IMR-90 (cell line): Measurements from ENCODE around the gene KCNMA1. TPM values are rescaled to one million over a fixed set of nuclear protein-coding genes. Genes with fewer than 3 reads are reported as not detected.

ENCODE experiments used
- ATAC-seq: fragments of 200-7000 bp; cut with Tn5 transposase; 2 replicates; pipeline ENCODE4 v1.9.1; 2020; ENCODE audit warnings: low read depth, mild to moderate bottlenecking, moderate library complexity
- BruUV-seq: library from RNA; stranded (reverse); fragments of 400-500 nt; replicated peaks from 2 replicates; lab custom pipeline; 2021; lab: Mats Ljungman, UMichigan
- CTCF ChIA-PET: fragments of 300-600 bp; formaldehyde crosslinking; extraction: SDS; loops from one replicate; lab custom pipeline; 2021; ENCODE audit warnings: antibody characterized with exemption; lab: Yijun Ruan, JAX
- POLR2A ChIA-PET: fragments of 300-600 bp; sonication (Branson Sonifier 250); formaldehyde crosslinking; loops from one replicate; lab custom pipeline; 2022; ENCODE audit warnings: antibody characterized with exemption; ENCODE audit not compliant: unreplicated experiment; lab: Charles Lee
- DNase-seq: peaks from one replicate; pipeline ENCODE4 v3.0.0; 2013
- H2AFZ ChIP-seq: replicated peaks from 2 replicates; pipeline ENCODE3; 2013; ENCODE audit warnings: low read length, mild to moderate bottlenecking; ENCODE audit not compliant: poor library complexity
- H2AK5ac ChIP-seq: 2 replicates; pipeline ENCODE4 v1.6.1; 2013; ENCODE audit warnings: low read depth, low read length, inconsistent platforms
- H2AK9ac ChIP-seq: replicated peaks from 2 replicates; pipeline ENCODE3; 2013; ENCODE audit warnings: mild to moderate bottlenecking, low read depth, low read length, moderate library complexity; ENCODE audit not compliant: poor library complexity
- H2BK120ac ChIP-seq: 2 replicates; pipeline ENCODE4 v1.6.1; 2013; ENCODE audit warnings: low read depth, low read length, inconsistent platforms
- H2BK15ac ChIP-seq: 3 replicates; pipeline ENCODE4 v1.6.1; 2013; ENCODE audit warnings: low read depth, low read length, inconsistent platforms
- H2BK20ac ChIP-seq: 2 replicates; pipeline ENCODE4 v1.6.1; 2013; ENCODE audit warnings: low read depth, mild to moderate bottlenecking, inconsistent platforms, low read length, moderate library complexity
- H2BK5ac ChIP-seq: 2 replicates; pipeline ENCODE4 v1.6.1; 2013; ENCODE audit warnings: mild to moderate bottlenecking, low read depth, low read length, inconsistent platforms; ENCODE audit not compliant: poor library complexity, severe bottlenecking
- H3K14ac ChIP-seq: replicated peaks from 2 replicates; pipeline ENCODE4 v1.6.1; 2013; ENCODE audit warnings: low read depth, low read length, inconsistent platforms
- H3K18ac ChIP-seq: 2 replicates; pipeline ENCODE4 v1.6.1; 2013; ENCODE audit warnings: low read depth, low read length, control low read depth
- H3K23ac ChIP-seq: 2 replicates; pipeline ENCODE4 v1.6.1; 2013; ENCODE audit warnings: low read depth, low read length, inconsistent platforms
- H3K27ac ChIP-seq: 2 replicates; pipeline ENCODE4 v1.5.1; 2013; ENCODE audit warnings: mild to moderate bottlenecking, control low read depth, low read length; ENCODE audit not compliant: insufficient read depth
- H3K27me3 ChIP-seq: 2 replicates; pipeline ENCODE4 v1.6.1; 2013; ENCODE audit warnings: low read length; ENCODE audit not compliant: control insufficient read depth, insufficient read depth
- H3K36me3 ChIP-seq: 2 replicates; pipeline ENCODE4 v1.6.1; 2013; ENCODE audit warnings: low read length, mixed read lengths; ENCODE audit not compliant: control insufficient read depth, insufficient read depth
- H3K4ac ChIP-seq: 2 replicates; pipeline ENCODE4 v1.6.1; 2013; ENCODE audit warnings: low read depth, low read length, inconsistent platforms
- H3K4me1 ChIP-seq: 2 replicates; pipeline ENCODE4 v1.6.1; 2013; ENCODE audit warnings: low read length, mixed read lengths; ENCODE audit not compliant: control insufficient read depth, insufficient read depth
- H3K4me2 ChIP-seq: 2 replicates; pipeline ENCODE4 v1.6.1; 2013; ENCODE audit warnings: low read depth, mild to moderate bottlenecking, control low read depth, low read length, moderate library complexity
- H3K4me3 ChIP-seq: 2 replicates; pipeline ENCODE4 v1.5.1; 2013; ENCODE audit warnings: low read depth, mild to moderate bottlenecking, control low read depth, low read length, moderate library complexity; ENCODE audit not compliant: insufficient read depth
- H3K56ac ChIP-seq: 2 replicates; pipeline ENCODE4 v1.6.1; 2013; ENCODE audit warnings: low read length, inconsistent platforms; ENCODE audit not compliant: insufficient read depth; ENCODE audit errors: extremely low read depth
- H3K79me1 ChIP-seq, 2 experiments: 2 replicates each; pipeline ENCODE4 v1.6.1; 2013; ENCODE audit warnings: low read length in 2 of 2, inconsistent platforms in 1 of 2, low read depth in 1 of 2
- H3K9ac ChIP-seq: 2 replicates; pipeline ENCODE4 v1.6.1; 2013; ENCODE audit warnings: low read depth, low read length, control low read depth
- H3K9me1 ChIP-seq: 2 replicates; pipeline ENCODE4 v1.6.1; 2013; ENCODE audit warnings: low read length, inconsistent platforms; ENCODE audit not compliant: insufficient read depth
- H3K9me3 ChIP-seq: 2 replicates; pipeline ENCODE4 v1.6.1; 2013; ENCODE audit warnings: low read length; ENCODE audit not compliant: control insufficient read depth, insufficient read depth
- H4K20me1 ChIP-seq: 2 replicates; pipeline ENCODE4 v1.6.1; 2013; ENCODE audit warnings: low read length, inconsistent platforms; ENCODE audit not compliant: insufficient read depth
- H4K5ac ChIP-seq: 2 replicates; pipeline ENCODE4 v1.6.1; 2013; ENCODE audit warnings: mild to moderate bottlenecking, low read depth, low read length, control low read depth
- H4K8ac ChIP-seq, 2 experiments: 2 replicates each; pipeline ENCODE4 v1.6.1; 2013; ENCODE audit warnings: low read depth in 2 of 2, low read length in 2 of 2, control low read depth in 1 of 2, inconsistent platforms in 1 of 2
- H4K91ac ChIP-seq: 2 replicates; pipeline ENCODE4 v1.6.1; 2013; ENCODE audit warnings: low read depth, low read length, inconsistent platforms; ENCODE audit not compliant: insufficient read depth
- BHLHE40 ChIP-seq: fragments of 150-350 bp; IDR thresholded peaks from 2 replicates; pipeline ENCODE4 v1.6.1; 2016; ENCODE audit warnings: mild to moderate bottlenecking, low read depth, low read length
- CEBPB ChIP-seq: IDR thresholded peaks from 2 replicates; pipeline ENCODE4 v1.6.1; 2012; ENCODE audit warnings: low read depth, low read length, improper control_type of control experiment
- CHD1 ChIP-seq: IDR thresholded peaks from 2 replicates; pipeline ENCODE4 v1.6.1; 2012; ENCODE audit warnings: low read depth, low read length, improper control_type of control experiment
- FOS ChIP-seq: fragments of 150-350 bp; IDR thresholded peaks from 2 replicates; pipeline ENCODE4 v1.6.1; 2016; ENCODE audit warnings: low read depth, low read length
- MAFK ChIP-seq: IDR thresholded peaks from 2 replicates; pipeline ENCODE4 v1.6.1; 2012; ENCODE audit warnings: low read depth, low read length, improper control_type of control experiment
- MAZ ChIP-seq: IDR thresholded peaks from 2 replicates; pipeline ENCODE4 v1.6.1; 2012; ENCODE audit warnings: low read depth, mild to moderate bottlenecking, low read length, improper control_type of control experiment, moderate library complexity, borderline replicate concordance
- MXI1 ChIP-seq: IDR thresholded peaks from 2 replicates; pipeline ENCODE4 v1.6.1; 2012; ENCODE audit warnings: low read depth, mild to moderate bottlenecking, low read length, moderate library complexity, borderline replicate concordance
- NFE2L2 ChIP-seq: fragments of 150-350 bp; IDR thresholded peaks from 2 replicates; pipeline ENCODE4 v1.6.1; 2016; ENCODE audit warnings: low read depth, mild to moderate bottlenecking, low read length
- POLR2A ChIP-seq: IDR thresholded peaks from 2 replicates; pipeline ENCODE4 v1.6.1; 2012; ENCODE audit warnings: mild to moderate bottlenecking, low read depth, low read length
- RAD21 ChIP-seq: IDR thresholded peaks from 2 replicates; pipeline ENCODE4 v1.6.1; 2012; ENCODE audit warnings: low read length, improper control_type of control experiment
- RCOR1 ChIP-seq: IDR thresholded peaks from 2 replicates; pipeline ENCODE4 v1.6.1; 2012; ENCODE audit warnings: mild to moderate bottlenecking, low read length, improper control_type of control experiment; ENCODE audit not compliant: insufficient replicate concordance
- RFX5 ChIP-seq: IDR thresholded peaks from 2 replicates; pipeline ENCODE4 v1.8.0; 2012; ENCODE audit warnings: low read depth, mild to moderate bottlenecking, low read length, moderate library complexity
- SMC3 ChIP-seq: fragments of 150-350 bp; IDR thresholded peaks from 2 replicates; pipeline ENCODE4 v1.6.1; 2016; ENCODE audit warnings: low read depth, mild to moderate bottlenecking, antibody characterized with exemption, low read length, moderate library complexity
- WGBS, 2 experiments: methylation state at CpG; one replicate each; pipeline versions ENCODE4 v1.1.5 to v1.1.7; 2013; ENCODE audit warnings: missing lambda C conversion rate in 2 of 2; ENCODE audit not compliant: insufficient read length in 1 of 2; ENCODE audit errors: extremely low coverage in 2 of 2; 5-methylcytosine and 5-hydroxymethylcytosine counted together
- dilution Hi-C: fragments of 300-500 bp; cut with HindIII; formaldehyde crosslinking; loops from one replicate; pipeline ENCODE4 v1.14.3; 2018; ENCODE audit warnings: low sequenced_read_pairs; ENCODE audit not compliant: unreplicated experiment
- in situ Hi-C: fragments of 300-500 bp; cut with MboI; formaldehyde crosslinking; loops from 3 replicates; pipeline ENCODE4 v1.14.3; 2019; ENCODE audit warnings: low sequenced_read_pairs, inconsistent platforms, mixed read lengths
- intact Hi-C: fragments of 100-400 bp; cut with micrococcal nuclease; formaldehyde crosslinking; loops from 2 replicates; pipeline ENCODE4 v1.10.0; 2022
- polyA plus RNA-seq, 3 experiments: library from polyadenylated mRNA; depleted of rRNA; stranded (reverse); fragments of >200 nt; gene quantifications; 2 replicates each; pipeline ENCODE4 v1.2.3, GENCODE V29; 2012; ENCODE audit warnings: low replicate concordance in 1 of 3
- total RNA-seq: library from RNA; depleted of rRNA; stranded (reverse); fragments of >200 nt; gene quantifications from 2 replicates; pipeline ENCODE4 v1.2.3, GENCODE V29; 2012
- TF ChIP-seq, protein P1 (sequence below): conservative IDR thresholded peaks from 2 replicates; pipeline ENCODE4 v1.5.1; 2012; ENCODE audit warnings: mild to moderate bottlenecking, low read depth, low read length, improper control_type of control experiment
- TF ChIP-seq, protein P2 (sequence below): fragments of 150-350 bp; IDR thresholded peaks from 2 replicates; pipeline ENCODE4 v1.6.1; 2016; ENCODE audit warnings: low read depth, mild to moderate bottlenecking, low read length, moderate library complexity, borderline replicate concordance
- TF ChIP-seq, protein P3 (sequence below): fragments of 150-350 bp; IDR thresholded peaks from 2 replicates; pipeline ENCODE4 v1.6.1; 2017; ENCODE audit warnings: mild to moderate bottlenecking, antibody characterized with exemption, low read length, low read depth

KCNMA1 gene
- total and polyA plus RNA-seq, 2 of the 4 experiments (the other 2 are of a cell fraction), result 25.6 to 29.6 TPM

DNA sequence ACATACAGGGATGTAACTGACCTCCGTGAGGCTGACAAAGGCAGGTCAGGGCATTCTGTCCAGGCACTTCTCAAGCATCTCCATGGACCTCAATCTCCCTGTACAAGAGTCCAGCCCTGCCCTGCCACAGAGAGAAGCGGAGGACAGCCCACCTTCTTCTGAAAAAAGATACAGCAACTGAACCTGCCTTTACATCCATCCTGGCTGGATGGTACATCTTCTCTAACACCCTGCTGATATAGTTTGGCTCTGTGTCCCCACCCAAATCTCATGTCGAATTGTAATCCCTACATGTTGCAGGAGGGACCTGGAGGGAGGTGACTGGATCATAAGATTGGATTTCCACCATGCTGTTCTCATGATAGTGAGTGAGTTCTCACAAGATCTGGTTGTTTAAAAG is 40.5 kb upstream of the KCNMA1 start:
- no TSS peak for BruUV-seq
- in situ Hi-C loops, result no loop called here

More for the DNA sequence above, 40.5 kb upstream of the KCNMA1 start:
- Histone ChIP-seq H4K91ac (no peak overlapping the region), H2AK5ac (no peak overlapping the region), H3K56ac (no peak overlapping the region), H3K4me2 (no peak overlapping the region), H3K9me1 (no peaks in the 10 kb centered on the region), H2BK20ac (no peak overlapping the region), H2AK9ac (no peak overlapping the region), H3K23ac (no peak overlapping the region), H3K27me3 (peaks cover 46% of the 10 kb centered on the region), H3K18ac (no peak overlapping the region), H3K14ac (no peak overlapping the region), H2BK15ac (no peak overlapping the region), H3K36me3 (no peaks in the 10 kb centered on the region), H4K5ac (no peak overlapping the region), H3K4me1 (no peaks in the 10 kb centered on the region), H2AFZ (no peak overlapping the region), H2BK5ac (no peak overlapping the region), H3K4ac (no peak overlapping the region), H2BK120ac (no peak overlapping the region), H4K20me1 (no peaks in the 10 kb centered on the region), H3K79me1 (no peaks in the 10 kb centered on the region), H3K9me3 (no peaks in the 10 kb centered on the region), H4K8ac (no peak overlapping the region), H3K27ac (no peak overlapping the region), H3K4me3 (no peak overlapping the region), H3K9ac (no peak overlapping the region)
- WGBS, 2 experiments, result 75% methylated on average over 2 of the region's 3 CpGs; no CpG with 5 or more reads in 1 of the 2 experiments
- DNase-seq (no peak), ATAC-seq (no peak)
- POLR2A ChIA-PET, result no interaction called here
- dilution Hi-C loops, result no loop called here
- intact Hi-C loops, result no loop called here
- CTCF ChIA-PET, result interaction anchor here (0.5 to 0.6 kb wide), 2 partner anchors 11 to 15 kb away, joined by 3 read pairs; no protein-coding TSS in a partner anchor
- TF ChIP-seq, protein P1, sequence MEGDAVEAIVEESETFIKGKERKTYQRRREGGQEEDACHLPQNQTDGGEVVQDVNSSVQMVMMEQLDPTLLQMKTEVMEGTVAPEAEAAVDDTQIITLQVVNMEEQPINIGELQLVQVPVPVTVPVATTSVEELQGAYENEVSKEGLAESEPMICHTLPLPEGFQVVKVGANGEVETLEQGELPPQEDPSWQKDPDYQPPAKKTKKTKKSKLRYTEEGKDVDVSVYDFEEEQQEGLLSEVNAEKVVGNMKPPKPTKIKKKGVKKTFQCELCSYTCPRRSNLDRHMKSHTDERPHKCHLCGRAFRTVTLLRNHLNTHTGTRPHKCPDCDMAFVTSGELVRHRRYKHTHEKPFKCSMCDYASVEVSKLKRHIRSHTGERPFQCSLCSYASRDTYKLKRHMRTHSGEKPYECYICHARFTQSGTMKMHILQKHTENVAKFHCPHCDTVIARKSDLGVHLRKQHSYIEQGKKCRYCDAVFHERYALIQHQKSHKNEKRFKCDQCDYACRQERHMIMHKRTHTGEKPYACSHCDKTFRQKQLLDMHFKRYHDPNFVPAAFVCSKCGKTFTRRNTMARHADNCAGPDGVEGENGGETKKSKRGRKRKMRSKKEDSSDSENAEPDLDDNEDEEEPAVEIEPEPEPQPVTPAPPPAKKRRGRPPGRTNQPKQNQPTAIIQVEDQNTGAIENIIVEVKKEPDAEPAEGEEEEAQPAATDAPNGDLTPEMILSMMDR, result no peak
- TF ChIP-seq FOS (no peak), MAZ (no peak), MXI1 (no peak), NFE2L2 (no peak), POLR2A (no peak), MAFK (no peak), CHD1 (no peak), CEBPB (no peak), RAD21 (no peak), BHLHE40 (no peak), SMC3 (no peak), RFX5 (no peak), RCOR1 (no peak)
- TF ChIP-seq, protein P2, sequence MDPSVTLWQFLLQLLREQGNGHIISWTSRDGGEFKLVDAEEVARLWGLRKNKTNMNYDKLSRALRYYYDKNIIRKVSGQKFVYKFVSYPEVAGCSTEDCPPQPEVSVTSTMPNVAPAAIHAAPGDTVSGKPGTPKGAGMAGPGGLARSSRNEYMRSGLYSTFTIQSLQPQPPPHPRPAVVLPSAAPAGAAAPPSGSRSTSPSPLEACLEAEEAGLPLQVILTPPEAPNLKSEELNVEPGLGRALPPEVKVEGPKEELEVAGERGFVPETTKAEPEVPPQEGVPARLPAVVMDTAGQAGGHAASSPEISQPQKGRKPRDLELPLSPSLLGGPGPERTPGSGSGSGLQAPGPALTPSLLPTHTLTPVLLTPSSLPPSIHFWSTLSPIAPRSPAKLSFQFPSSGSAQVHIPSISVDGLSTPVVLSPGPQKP, result no peak
- TF ChIP-seq, protein P3, sequence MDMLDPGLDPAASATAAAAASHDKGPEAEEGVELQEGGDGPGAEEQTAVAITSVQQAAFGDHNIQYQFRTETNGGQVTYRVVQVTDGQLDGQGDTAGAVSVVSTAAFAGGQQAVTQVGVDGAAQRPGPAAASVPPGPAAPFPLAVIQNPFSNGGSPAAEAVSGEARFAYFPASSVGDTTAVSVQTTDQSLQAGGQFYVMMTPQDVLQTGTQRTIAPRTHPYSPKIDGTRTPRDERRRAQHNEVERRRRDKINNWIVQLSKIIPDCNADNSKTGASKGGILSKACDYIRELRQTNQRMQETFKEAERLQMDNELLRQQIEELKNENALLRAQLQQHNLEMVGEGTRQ, result no peak
